Osteoblast (primary cell): ENCODE results near the gene FBXL15. TPM values are rescaled to one million over a fixed set of nuclear protein-coding genes. Genes with fewer than 3 reads are reported as not detected.

ENCODE experiments used
- DNase-seq: peaks from one replicate; pipeline ENCODE4 v3.0.0; 2011; ENCODE audit warnings: low spot score, mixed read lengths; ENCODE audit not compliant: insufficient read length; ENCODE audit errors: missing footprints
- H2AFZ ChIP-seq: 2 replicates; pipeline ENCODE4 v1.6.0; 2011; ENCODE audit warnings: mild to moderate bottlenecking, low read length
- H3K27ac ChIP-seq: 2 replicates; pipeline ENCODE4 v1.5.1; 2011; ENCODE audit warnings: mild to moderate bottlenecking, low read depth, low read length, moderate library complexity
- H3K27me3 ChIP-seq: 2 replicates; pipeline ENCODE4 v1.6.0; 2012; ENCODE audit warnings: mild to moderate bottlenecking, control low read depth, inconsistent platforms, low read length, moderate library complexity; ENCODE audit not compliant: insufficient read depth
- H3K36me3 ChIP-seq: 2 replicates; pipeline ENCODE4 v1.5.1; 2011; ENCODE audit warnings: mild to moderate bottlenecking, low read length, control low read depth, moderate library complexity; ENCODE audit not compliant: insufficient read depth
- H3K4me1 ChIP-seq: 2 replicates; pipeline ENCODE4 v1.5.1; 2011; ENCODE audit warnings: mild to moderate bottlenecking, low read length, control low read depth, moderate library complexity; ENCODE audit not compliant: insufficient read depth
- H3K4me2 ChIP-seq: 2 replicates; pipeline ENCODE4 v1.6.0; 2011; ENCODE audit warnings: mild to moderate bottlenecking, low read length; ENCODE audit not compliant: insufficient read depth
- H3K4me3 ChIP-seq: fragments of 200-600 bp; sonication (generic); 3 replicates; pipeline ENCODE4 v1.5.1; 2012; ENCODE audit warnings: mild to moderate bottlenecking, low read length, inconsistent platforms; ENCODE audit not compliant: insufficient read depth
- H3K79me2 ChIP-seq: 2 replicates; pipeline ENCODE4 v1.6.0; 2012; ENCODE audit warnings: mild to moderate bottlenecking, low read length, control low read depth, inconsistent platforms; ENCODE audit not compliant: insufficient read depth
- H3K9me3 ChIP-seq: 2 replicates; pipeline ENCODE4 v1.5.1; 2011; ENCODE audit warnings: low read depth, low read length, control low read depth
- H4K20me1 ChIP-seq: 2 replicates; pipeline ENCODE4 v1.6.0; 2012; ENCODE audit warnings: mild to moderate bottlenecking, low read length, control low read depth; ENCODE audit not compliant: insufficient read depth
- total RNA-seq: library from RNA; depleted of rRNA; stranded (reverse); fragments of >200 nt; gene quantifications from 2 replicates; pipeline ENCODE4 v1.2.3, GENCODE V29; 2012
- TF ChIP-seq, protein P1 (sequence below): IDR thresholded peaks from 2 replicates; pipeline ENCODE4 v1.5.1; 2011; ENCODE audit warnings: mild to moderate bottlenecking, low read depth, low read length, moderate library complexity; ENCODE audit errors: extremely low read depth

Gene FBXL15
- total RNA-seq, 1 donor: 9.4 TPM

DNA sequence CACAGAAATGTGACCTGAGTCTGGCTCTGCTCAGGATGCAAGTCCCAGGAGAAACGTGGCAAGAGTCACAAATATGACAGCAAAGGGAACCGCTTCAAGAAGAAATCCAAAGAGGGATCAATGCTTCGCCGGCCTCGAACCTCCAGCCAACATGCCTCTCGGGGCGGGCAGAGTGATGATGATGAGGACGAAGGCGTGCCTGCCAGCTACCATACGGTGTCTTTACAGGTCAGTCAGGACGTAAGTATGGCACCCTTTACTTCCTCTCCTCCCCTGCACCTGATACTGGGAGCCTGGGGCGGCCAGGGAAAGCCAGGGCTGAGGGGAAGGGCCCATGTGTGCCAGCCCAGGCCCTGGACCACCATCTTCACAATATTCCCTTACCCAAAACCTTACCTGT, 43.7 kb upstream of the FBXL15 start:
- Histone ChIP-seq H3K79me2 (no peaks in the 10 kb centered on the region), H3K36me3 (peaks cover 83% of the 10 kb centered on the region), H3K4me2 (no peak overlapping the region), H3K4me3 (no peak overlapping the region), H3K27me3 (no peaks in the 10 kb centered on the region), H3K4me1 (no peaks in the 10 kb centered on the region), H3K9me3 (no peaks in the 10 kb centered on the region), H3K27ac (no peak overlapping the region), H2AFZ (no peak overlapping the region), H4K20me1 (peaks cover 11% of the 10 kb centered on the region)
- TF ChIP-seq, protein P1, sequence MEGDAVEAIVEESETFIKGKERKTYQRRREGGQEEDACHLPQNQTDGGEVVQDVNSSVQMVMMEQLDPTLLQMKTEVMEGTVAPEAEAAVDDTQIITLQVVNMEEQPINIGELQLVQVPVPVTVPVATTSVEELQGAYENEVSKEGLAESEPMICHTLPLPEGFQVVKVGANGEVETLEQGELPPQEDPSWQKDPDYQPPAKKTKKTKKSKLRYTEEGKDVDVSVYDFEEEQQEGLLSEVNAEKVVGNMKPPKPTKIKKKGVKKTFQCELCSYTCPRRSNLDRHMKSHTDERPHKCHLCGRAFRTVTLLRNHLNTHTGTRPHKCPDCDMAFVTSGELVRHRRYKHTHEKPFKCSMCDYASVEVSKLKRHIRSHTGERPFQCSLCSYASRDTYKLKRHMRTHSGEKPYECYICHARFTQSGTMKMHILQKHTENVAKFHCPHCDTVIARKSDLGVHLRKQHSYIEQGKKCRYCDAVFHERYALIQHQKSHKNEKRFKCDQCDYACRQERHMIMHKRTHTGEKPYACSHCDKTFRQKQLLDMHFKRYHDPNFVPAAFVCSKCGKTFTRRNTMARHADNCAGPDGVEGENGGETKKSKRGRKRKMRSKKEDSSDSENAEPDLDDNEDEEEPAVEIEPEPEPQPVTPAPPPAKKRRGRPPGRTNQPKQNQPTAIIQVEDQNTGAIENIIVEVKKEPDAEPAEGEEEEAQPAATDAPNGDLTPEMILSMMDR: no peak
- no peak for DNase-seq

DNA sequence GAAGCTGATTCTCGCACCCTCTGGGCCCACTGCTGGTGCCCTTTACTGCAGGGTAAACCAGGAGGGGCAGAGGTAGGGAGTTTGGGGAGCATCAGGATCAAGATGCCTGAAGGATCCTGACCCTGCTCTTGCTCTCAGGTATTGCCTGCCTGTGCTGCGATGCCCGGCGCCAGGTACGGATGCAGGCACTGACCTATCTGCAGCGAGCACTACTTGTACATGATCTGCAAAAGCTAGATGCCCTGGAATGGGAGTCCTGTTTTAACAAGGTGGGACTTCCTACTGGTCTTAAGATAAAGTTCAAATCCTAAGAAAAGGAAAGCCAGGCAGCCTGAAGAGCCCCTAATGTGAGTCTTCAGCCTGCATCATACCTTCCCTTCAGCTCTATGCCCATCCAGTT, 41.3 kb upstream of the FBXL15 start:
- no peak overlapping the region for H3K27ac ChIP-seq
- no peaks in the 10 kb centered on the region for H3K4me1 ChIP-seq
- no peaks in the 10 kb centered on the region for H3K79me2 ChIP-seq
- no peak overlapping the region for H3K4me2 ChIP-seq
- H2AFZ ChIP-seq: no peak overlapping the region
- no peaks in the 10 kb centered on the region for H3K27me3 ChIP-seq
- DNase-seq: peak; percentile 37
- no peak overlapping the region for H3K4me3 ChIP-seq
- TF ChIP-seq, protein P1: no peak
- H3K9me3 ChIP-seq: no peaks in the 10 kb centered on the region
- H4K20me1 ChIP-seq: peaks cover 11% of the 10 kb centered on the region
- H3K36me3 ChIP-seq: peaks cover 83% of the 10 kb centered on the region

DNA sequence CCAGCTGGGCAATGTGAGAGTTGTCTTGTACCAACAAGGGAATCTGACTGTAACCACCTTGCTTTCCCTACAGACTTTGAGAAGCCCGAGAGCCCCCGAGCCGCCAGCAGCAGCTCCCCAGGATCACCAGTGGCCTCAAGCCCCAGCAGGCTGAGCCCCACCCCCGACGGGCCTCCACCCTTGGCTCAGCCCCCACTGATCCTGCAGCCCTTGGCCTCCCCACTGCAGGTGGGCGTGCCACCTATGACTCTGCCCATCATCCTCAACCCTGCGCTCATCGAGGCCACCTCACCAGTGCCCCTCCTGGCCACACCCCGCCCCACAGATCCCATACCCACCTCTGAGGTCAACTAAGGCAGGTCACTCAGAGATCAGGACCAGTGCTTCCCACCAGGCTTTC, 38.7 kb upstream of the FBXL15 start:
- TF ChIP-seq, protein P1: no peak
- H3K9me3 ChIP-seq: no peaks in the 10 kb centered on the region
- peak; percentile 32 for DNase-seq
- H3K36me3 ChIP-seq: peaks cover 62% of the 10 kb centered on the region
- no peaks in the 10 kb centered on the region for H3K4me1 ChIP-seq
- no peaks in the 10 kb centered on the region for H3K79me2 ChIP-seq
- no peak overlapping the region for H3K4me3 ChIP-seq
- no peaks in the 10 kb centered on the region for H3K27me3 ChIP-seq
- peaks cover 5% of the 10 kb centered on the region for H4K20me1 ChIP-seq
- H2AFZ ChIP-seq: no peak overlapping the region
- no peak overlapping the region for H3K4me2 ChIP-seq
- H3K27ac ChIP-seq: no peak overlapping the region

DNA sequence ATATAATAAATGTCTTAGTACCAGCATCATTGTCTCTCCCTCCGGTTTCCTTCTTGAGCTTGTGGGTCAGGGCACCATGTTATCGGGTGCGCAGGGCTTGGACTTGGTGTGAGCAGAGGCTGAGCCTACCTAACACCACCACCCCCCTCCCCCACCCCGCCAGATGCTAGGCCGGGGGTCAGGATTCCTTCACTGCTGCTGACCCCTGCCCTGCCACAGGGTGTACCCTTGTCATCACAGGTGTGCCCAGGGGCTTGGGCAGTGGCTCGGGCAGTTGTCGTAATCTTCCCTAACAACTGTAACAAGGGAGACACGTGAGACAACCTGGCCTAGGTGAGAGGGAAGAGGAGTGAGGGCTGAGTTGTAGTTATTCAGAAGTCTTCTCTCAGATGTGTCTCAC, 37.8 kb upstream of the FBXL15 start:
- H3K27me3 ChIP-seq: no peaks in the 10 kb centered on the region
- TF ChIP-seq, protein P1: no peak
- H3K36me3 ChIP-seq: peaks cover 61% of the 10 kb centered on the region
- H3K4me1 ChIP-seq: no peaks in the 10 kb centered on the region
- DNase-seq: no peak
- H3K4me3 ChIP-seq: no peak overlapping the region
- no peak overlapping the region for H3K27ac ChIP-seq
- no peak overlapping the region for H3K4me2 ChIP-seq
- H3K79me2 ChIP-seq: no peaks in the 10 kb centered on the region
- H2AFZ ChIP-seq: no peak overlapping the region
- H3K9me3 ChIP-seq: no peaks in the 10 kb centered on the region
- peaks cover 5% of the 10 kb centered on the region for H4K20me1 ChIP-seq
